GM21737 (cell line): Measurements from ENCODE around the gene RASSF10.
"Not testable (repeated sequence)": the region's sequence is repeated elsewhere in the genome, so short reads cannot be mapped to it uniquely, and the experiment has no call there.

ENCODE experiments used
- ATAC-seq: cut with Tn5 transposase; IDR thresholded peaks from one replicate; pipeline ENCODE4 v1.9.1; 2021; ENCODE audit warnings: mild to moderate bottlenecking, moderate library complexity; ENCODE audit not compliant: unreplicated experiment

The RASSF10 gene

DNA sequence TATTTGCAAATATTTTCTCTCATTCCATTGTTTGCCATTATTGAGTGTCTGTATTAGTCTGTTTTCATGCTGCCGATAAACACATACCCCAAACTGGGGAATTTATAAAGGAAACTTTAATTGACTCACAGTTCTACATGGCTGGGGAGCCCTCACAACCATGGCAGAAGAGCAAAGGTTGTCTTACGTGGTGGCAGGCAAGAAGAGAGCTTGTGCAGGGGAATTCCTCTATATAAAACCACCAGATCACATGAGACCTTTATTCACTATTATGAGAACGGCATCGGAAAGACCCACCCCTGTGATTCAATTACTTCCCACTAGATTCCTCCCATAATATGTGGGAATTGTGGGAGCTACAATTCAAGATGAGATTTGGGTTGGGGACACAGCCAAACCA lies 10.2 kb downstream of the RASSF10 start:
- no peak for ATAC-seq

DNA sequence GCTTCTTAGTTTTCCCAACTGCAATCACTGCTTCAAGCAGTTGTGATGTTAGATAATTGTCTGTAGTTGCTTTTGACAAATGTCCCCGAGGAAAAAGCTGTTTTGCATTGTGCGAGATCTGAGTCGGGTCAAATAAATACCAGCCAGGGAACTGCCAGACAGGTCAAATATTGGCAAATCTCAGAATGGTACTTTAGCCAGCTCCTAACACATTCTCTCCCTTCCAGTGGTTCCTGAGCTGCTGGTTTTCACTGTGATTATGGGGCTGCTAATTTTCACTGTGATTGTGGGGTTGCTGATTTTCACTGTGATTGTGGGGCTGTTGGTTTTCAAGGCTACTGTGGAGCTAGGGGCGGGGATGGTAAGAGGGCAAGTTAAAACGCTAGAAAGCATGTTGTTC lies 14.3 kb downstream of the RASSF10 start:
- no peak for ATAC-seq

DNA sequence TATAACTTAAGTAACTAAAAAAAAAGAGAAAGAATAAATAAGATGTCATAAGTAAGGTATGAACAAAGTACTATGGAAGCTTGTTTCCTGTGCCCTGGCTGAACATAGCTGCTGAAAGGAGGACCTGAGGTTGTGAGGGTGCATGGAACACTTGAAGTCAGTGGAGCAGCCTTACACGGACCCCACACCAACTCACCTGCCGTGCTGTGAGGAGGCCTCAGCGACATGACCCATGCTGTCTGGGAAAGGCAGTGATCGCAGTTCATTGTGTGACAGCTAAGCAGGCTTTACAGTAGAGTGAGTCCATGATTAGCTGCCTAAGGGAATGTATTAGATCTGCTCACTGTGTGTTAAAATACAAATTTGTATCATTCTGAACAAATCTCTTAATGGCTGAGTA lies 17.6 kb downstream of the RASSF10 start:
- no peak for ATAC-seq

DNA sequence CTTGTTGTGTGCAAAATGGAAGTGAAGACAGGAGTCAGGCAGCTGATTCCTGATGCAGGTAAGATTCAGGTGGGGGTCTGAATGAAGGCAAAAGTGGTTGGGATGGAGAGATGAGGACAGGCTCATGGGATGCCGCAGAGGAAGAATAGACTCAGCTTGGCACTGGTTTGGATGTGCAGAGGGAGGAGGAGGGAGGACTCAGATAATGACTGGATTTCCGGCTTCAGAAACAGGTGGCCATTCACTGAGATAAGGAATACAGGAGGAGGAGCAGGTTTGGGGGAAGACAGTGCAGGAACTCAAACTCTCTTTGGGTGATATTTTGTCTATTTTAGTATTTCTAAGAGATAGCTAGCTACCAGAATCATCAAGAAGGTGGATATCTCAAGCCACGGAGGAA lies 19.2 kb downstream of the RASSF10 start:
- no peak for ATAC-seq

DNA sequence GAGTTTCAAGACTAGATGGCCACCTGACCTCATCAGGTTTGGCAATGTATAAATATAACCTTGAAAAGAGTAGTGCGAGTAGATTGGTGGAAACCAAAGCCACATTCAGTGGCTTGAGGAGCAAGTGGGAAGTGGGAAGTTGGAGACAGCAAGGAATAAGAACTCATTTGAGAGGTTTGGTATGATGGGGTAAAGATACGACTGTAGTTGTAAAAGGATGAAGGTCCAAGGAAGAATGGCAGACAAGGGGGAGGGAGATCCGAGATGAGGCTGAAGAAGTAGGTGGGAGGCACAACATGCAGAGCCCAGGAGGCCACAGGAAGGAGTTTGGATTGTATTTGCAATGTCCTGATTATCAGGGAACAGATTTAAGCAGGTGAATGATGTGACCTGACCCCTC lies 20.8 kb downstream of the RASSF10 start:
- no peak for ATAC-seq

DNA sequence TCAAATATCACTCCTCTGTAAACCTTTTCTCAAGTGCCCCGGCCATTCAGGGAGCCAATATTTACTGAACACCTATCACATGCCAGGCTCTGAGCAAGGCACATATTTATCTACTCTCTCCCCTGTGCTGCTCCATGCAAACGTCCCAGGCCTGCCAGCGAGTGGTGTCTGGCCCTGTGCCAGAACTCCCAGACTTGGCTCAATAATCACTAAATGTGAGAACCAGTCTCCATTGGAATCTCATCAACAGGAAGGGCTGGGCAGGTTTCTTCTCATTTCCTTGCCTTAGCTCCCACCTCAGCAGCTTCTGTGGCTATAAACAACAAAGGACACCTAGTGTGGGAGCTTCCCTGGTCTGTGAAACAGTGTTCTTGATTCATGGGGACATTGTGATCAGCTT lies 21.7 kb downstream of the RASSF10 start:
- ATAC-seq: no peak

DNA sequence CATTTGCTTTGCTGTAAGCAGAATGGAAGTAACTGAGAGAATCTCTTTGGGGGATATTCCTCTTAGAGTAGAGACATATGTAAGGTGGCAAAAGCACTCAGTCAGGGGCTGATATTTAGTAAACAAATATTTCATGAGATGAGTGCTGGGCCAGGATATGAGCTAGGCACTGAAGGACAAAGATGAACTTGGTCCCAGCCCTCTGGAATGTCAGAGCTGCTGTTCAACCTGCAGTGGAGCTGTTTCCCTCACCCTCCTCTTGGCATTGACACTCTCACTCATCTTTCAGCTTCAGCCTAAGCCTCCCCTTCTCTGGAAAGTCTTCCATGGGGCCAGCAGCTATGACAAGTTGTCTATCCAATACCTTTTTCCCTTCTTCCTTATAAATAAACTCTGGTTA lies 22.2 kb downstream of the RASSF10 start:
- ATAC-seq: no peak

DNA sequence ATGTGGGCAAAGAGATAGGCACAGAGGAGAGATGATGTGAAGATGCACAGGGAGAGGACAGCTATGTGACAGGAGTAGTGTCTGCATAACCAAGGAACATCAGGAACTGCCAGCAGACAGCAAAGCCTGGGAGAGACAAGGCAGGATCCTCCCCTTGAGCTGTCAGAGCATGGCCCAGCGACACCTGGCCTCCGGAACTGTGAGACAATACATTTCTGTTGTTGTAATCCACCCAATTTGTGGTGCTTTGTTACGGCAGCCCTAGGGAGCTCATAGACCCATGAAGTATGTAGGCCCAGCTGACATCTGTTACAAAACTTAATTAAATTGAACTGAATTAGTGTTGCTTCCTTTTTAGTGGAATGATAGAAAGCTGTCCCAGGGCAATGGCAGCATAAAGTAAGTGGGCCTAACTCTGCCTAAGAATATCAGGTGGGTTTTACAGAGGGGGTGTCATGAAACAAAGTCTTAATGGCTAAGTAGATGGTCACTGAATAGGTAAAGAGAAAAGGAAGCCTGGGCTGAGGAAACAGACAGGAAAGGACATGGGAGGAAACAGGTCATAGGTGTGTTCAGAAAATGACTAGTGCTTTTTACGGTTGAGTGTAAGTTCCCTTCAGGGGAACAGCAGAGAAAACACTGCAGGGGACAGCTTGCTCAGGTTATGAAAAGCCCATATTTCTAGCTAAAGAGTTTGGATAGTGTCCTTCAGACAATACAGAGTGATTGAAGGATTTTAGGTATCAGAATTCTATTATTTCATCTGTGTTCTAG lies 24.8 kb downstream of the RASSF10 start:
- ATAC-seq: no peak

DNA sequence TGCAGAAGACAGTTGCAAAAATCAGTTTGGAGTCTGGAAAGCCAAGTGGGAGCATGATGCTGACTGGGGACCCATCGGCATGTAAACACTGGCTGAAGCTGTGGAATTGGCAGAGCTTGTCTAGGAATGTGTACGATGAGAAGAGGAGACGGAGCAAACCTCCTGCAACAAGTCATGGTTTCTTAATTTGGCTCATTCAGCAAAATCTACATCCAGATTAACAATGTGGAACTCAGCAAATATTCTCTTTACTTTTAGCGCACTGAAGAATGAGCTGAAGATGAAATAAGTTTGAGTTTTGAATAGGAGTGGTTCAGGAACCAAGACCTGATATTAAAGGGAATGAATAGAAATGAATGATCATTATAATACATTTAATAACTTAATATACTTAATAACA lies 26.6 kb downstream of the RASSF10 start:
- no peak for ATAC-seq

DNA sequence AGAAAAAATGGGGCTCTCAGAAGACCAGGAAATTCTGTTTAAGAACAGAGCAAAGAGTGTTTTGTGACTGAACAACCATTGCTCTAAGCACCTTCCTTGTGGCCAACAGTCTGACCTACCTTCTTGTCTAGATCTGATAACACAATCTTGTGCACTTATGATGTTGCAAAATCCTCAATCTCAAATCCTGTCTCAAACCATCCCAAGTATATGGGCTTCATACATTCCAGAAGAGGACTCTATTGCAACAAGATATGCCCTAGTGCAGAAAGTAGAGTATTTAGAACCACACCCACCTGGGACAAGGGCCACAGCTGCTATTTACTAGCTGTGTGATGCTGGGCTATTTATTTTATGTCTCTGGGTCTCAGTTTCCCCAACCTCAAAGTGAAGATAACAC lies 27.1 kb downstream of the RASSF10 start:
- no peak for ATAC-seq

DNA sequence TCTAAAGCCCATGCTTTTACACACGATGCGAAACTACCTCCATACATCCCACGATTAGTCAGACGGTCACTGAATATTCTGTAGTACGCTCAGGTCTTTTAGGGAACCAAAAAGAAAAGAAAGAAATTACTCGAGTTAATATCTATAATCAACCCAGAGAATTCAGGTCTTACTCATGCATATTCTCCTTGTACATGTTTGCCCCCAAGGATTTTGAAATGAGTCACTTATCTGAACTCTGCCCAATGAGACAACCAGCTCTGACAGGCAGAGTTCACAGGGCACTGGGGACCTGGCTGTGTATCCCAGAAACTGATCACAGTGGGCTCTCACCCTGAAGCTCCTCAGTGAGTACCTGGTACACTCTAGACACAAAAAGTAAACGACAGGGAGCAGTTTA lies 29.2 kb downstream of the RASSF10 start:
- no peak for ATAC-seq

DNA sequence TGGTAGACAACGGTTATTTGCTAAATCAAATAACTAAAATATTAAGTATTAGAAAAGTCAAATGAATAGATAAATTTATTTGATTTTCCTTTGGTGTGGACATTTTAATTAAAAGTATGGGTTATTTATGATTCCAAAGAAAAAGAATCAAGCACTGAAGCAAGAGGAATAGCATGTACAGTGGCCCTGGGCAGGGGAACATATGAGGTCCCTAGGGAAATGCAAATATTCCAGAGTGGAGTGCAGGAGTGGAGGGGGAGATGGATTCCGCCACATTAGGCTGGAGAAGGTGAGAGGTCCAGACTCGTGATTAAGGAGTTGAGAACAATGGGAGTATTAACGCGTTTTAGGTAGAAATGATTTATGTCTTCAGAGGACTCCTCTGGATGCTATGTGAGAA lies 30.0 kb downstream of the RASSF10 start:
- no peak for ATAC-seq

DNA sequence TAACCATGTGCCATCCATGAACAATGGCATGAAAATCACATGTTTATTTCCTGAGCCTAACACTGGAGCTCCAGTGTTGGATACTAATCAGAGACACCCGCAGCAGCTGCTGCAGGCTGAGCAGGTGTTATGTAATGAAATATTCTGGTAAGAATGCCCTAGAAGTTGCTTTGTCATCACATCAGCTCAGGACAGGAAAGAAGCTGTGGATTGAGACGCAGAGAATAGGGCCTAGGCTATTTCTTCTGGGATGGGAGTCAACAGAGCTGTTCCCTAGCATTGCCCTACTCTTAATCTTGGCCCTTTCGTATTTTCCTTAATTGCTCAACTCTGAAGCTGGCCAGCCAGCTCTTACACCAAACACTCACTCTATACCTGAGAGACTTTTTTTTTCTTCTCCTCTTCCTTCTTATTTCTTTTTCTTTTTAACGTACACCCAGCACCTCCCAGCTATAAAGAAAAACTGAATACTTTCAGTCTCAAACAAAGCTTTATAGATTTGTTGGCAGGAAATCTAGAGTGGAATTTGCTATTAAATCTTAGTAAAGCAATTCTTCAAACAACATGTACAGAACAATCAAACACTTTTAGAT lies 31.9 kb downstream of the RASSF10 start:
- no peak for ATAC-seq

DNA sequence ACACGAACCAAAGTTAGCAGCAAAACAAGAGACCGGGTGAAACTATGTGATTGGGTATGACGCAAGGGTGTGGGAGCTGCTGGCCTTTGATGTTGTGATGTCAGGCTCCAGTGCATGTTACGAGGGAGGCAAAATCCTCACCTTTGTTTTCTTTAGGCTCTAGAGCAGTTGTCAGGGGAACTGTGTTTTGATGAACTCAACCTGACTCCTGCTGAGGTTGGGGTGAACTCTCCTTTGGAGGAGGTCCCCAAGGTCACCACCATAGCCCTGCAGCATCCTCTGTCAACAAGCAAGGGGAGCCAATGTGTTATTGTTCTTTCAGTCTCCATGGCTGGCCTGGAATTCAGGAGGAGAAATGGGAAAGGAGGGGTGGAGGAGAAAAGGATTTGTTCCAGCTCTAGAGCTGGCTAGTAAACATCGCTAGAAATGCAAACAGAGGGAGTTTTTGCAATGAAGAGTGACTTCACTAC lies 33.8 kb downstream of the RASSF10 start:
- no peak for ATAC-seq

DNA sequence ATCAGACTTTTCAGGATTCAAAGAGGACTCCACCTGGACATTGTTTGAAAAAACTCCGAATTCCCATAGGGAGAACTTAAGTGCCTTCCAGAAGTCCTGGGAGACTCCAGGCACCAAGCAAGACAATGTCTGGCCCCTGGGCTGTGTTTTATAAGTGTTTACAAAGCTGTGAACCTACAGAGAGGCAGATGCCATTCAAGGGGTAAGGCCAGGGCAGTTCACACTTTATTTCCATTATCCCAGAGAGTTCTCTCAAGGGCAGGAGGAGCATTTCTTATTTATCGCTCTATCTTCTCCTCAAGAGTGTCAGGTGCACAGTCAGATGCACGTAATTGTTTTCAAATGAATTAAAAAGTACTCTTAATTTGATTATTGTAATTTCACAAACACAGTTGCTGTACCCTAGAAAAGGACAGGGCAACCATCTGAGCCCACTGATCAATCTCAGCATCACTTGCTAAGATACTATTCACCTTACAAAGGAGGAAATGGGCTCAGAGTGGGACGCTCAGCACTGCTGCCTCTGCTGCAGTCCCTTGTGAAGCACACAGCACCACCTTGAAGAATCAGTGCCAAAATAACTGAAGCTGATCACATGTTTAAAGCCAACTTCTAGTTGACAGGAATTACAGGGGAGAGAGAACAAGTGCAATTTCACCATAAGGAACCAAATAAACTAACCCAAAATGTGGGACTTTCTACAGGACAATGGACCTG lies 35.0 kb downstream of the RASSF10 start:
- ATAC-seq: no peak

DNA sequence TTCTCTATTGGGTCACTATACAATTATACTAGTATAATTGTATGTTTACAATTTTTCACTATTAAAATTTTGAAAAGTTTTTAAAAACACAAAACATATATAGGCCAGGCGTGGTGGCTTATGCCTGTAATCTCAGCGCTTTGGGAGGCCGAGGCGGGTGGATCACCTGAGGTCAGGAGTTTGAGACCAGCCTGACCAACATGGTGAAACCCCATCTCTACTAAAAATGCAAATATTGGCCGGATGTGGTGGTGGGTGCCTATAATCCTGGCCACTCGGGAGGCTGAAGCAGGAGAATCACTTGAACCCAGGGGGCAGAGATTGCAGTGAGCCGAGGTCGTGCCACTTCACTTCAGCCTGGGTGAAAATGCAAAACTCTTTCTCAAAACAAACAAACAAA lies 36.0 kb downstream of the RASSF10 start:
- ATAC-seq: not testable (repeated sequence)

DNA sequence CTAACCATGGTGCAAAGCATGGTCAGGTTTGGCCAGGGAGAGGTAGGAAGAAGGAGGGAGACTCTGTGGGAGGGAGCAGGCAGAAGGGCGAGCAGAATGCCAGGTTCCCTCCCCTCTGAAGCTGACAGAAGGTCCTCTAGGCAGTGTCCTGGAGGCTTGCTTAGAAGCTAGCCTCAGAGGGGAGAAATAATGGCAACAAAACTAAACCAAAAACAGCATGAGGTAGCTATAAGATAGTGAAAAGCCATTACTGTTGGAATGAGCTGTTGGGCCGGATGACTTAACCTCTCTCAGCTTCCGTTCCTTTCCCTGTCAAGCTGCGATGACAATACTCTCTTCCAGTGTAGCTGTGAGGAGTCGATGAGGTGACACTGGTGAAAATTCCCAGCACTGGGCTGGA lies 36.6 kb downstream of the RASSF10 start:
- no peak for ATAC-seq

DNA sequence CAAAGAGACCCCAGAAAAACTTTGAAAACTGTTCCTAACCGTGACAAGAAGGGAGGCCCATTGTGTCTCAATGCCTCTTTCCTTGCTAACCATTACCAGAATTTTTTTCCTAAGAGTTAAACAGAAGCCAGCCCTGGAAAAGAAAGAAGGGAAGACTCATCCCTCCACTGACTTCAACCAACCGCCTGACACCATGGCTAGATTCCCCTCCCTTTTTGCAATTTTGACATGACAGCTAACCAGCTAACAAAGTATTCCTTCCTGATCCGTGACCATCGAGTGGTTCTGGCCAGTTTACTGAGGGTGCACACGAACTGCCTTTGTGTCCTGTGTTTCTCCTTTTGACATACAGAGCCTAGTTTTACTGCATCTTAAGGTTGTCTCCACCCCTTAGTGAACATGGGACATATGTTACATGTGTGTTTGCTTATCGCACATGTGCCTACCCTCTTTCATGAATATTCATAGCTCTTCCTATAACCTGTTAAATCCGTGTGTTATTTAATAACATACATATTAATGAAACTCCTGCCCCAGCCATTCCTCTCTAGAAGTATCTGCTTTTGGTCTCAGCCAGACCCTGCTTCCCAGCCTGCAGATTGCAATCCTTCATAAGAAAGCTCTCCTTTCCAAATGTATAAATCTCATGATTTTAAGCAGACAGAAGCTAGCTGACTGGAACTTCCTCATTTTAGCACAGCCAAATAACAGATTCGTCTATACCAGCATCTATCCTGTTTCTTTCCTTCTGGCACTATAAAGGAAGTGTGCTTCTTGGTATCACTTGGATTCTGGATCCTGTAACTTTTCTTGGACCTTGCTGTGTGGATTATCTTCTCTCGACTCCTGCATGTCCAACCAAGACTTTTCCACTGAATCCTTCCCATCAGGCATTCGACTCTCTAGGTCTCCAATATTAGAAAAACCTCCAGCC lies 37.8 kb downstream of the RASSF10 start:
- no peak for ATAC-seq

DNA sequence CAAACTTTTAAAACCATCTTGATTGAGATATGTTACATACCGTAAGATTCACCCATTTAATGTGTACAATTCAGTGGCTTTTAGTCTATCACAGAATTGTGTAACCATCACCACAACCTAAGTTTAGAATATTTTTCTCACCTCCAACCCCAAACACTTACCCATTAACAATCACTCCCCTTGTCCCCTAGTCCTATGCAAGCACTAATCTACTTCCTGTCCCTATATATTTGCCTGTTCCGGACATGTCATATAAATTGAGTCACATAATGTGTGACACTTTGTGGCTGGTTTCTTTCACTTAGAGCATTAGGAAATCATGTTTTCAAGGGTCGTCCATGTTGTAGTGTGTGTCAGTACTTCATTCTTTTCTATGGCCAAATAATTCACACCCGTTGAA lies 38.8 kb downstream of the RASSF10 start:
- no peak for ATAC-seq

DNA sequence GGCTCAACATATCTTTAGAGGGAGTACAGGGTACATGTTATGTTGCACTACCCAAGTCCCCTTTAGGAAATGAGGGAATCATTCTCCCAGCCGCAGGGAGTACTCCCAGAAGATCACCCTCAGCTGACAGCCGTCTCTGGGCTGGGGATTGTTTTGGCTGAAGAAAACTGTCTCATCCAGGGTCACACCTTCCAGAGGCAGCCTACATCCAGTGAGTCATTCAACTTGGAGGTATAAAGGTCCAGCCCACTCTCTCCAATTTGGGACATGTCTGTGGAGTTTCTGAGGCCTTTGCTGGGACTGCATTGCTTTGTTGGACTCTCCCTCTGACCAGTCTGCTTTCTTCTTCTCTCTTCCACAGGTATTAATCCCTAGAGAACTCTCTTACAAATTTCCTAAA lies 42.1 kb downstream of the RASSF10 start:
- no peak for ATAC-seq

DNA sequence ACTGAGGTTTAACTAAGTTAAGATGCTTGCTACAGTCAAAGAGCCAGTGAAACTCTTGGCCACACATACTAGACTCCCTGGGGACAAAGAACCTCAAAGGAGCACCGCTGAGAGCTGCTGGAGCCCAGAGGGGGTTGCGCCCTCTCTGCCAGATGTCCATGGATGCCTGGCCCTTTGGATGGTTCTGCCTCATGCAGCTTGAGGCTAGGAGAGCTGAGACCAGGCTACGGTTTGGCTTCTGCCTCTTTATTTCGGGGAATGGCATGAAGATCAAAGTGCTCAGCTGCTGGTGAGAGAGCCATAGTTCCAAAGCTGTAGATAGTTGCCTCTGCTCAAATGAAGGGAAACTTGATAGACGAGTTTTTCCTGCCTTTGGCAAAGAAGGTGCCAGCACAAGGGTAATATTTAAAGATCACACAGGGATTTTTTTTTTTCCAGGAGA lies 43.0 kb downstream of the RASSF10 start:
- ATAC-seq: no peak
